ENCODE results near the gene HBZ.
A peak's percentile ranks its signal among the peaks of the same experiment; 100 is the strongest.
"Not testable (repeated sequence)": the region's sequence is repeated elsewhere in the genome, so short reads cannot be mapped to it uniquely, and the experiment has no call there.

The HBZ gene

GRCh38 chr16:163696-164095 lies 11.3 kb downstream of the HBZ start:
- H3K4me3 ChIP-seq (ENCODE audit: control insufficient read depth in 1 of 7, extremely low read depth in 1 of 7, insufficient read depth in 4 of 7, low read depth in 2 of 7, low read length in 6 of 7); DNase-seq; CTCF ChIA-PET; H3K9me3 ChIP-seq (ENCODE audit: control extremely low read depth in 1 of 5, control insufficient read depth in 4 of 5, insufficient read depth in 2 of 5, low read depth in 1 of 5, low read length in 4 of 5); H3K27ac ChIP-seq (ENCODE audit: insufficient read depth in 1 of 2, low read depth in 1 of 2, low read length in 2 of 2, poor library complexity in 1 of 2, severe bottlenecking in 2 of 2); POLR2A ChIA-PET; H3K36me3 ChIP-seq (ENCODE audit: control insufficient read depth in 4 of 4, insufficient read depth in 4 of 4, low read length in 3 of 4): not testable (repeated sequence)
- WGBS (ENCODE audit: insufficient coverage), result no CpG with 5 or more reads among the region's 3 CpGs
- peaks cover 0 to 69% (median 33%) of the 10 kb centered on the region in 5 experiments for H3K27me3 ChIP-seq (replicated peaks in 2 of 5; ENCODE audit: control insufficient read depth in 4 of 5, insufficient read depth in 5 of 5, low read length in 4 of 5)
- H3K4me1 ChIP-seq (ENCODE audit: control extremely low read depth in 1 of 4, control insufficient read depth in 4 of 4, insufficient read depth in 4 of 4, low read length in 3 of 4), result peaks cover 0 to 24% (median 17%) of the 10 kb centered on the region in 4 experiments

- no CpG with 5 or more reads among the region's 80 CpGs for WGBS (ENCODE audit: insufficient coverage)
- H3K9me3 ChIP-seq (ENCODE audit: control extremely low read depth in 1 of 5, control insufficient read depth in 4 of 5, insufficient read depth in 2 of 5, low read depth in 1 of 5, low read length in 4 of 5); CTCF ChIA-PET; H3K27ac ChIP-seq (ENCODE audit: insufficient read depth in 1 of 2, low read depth in 1 of 2, low read length in 2 of 2, poor library complexity in 1 of 2, severe bottlenecking in 2 of 2); H3K36me3 ChIP-seq (ENCODE audit: control insufficient read depth in 4 of 4, insufficient read depth in 4 of 4, low read length in 3 of 4); POLR2A ChIA-PET; DNase-seq; H3K4me3 ChIP-seq (ENCODE audit: control insufficient read depth in 1 of 7, extremely low read depth in 1 of 7, insufficient read depth in 4 of 7, low read depth in 2 of 7, low read length in 6 of 7): not testable (repeated sequence)
- peaks cover 0 to 24% (median 17%) of the 10 kb centered on the region in 4 experiments for H3K4me1 ChIP-seq (ENCODE audit: control extremely low read depth in 1 of 4, control insufficient read depth in 4 of 4, insufficient read depth in 4 of 4, low read length in 3 of 4)
- H3K27me3 ChIP-seq (replicated peaks in 2 of 5; ENCODE audit: control insufficient read depth in 4 of 5, insufficient read depth in 5 of 5, low read length in 4 of 5), result peaks cover 0 to 72% (median 37%) of the 10 kb centered on the region in 5 experiments
Observed at GRCh38 chr16:164134-164823, 11.8 kb downstream of the HBZ start.

- Histone ChIP-seq H3K36me3 (ENCODE audit: control insufficient read depth in 4 of 4, insufficient read depth in 4 of 4, low read length in 3 of 4) (no peaks in the 10 kb centered on the region), H3K4me1 (ENCODE audit: control extremely low read depth in 1 of 4, control insufficient read depth in 4 of 4, insufficient read depth in 4 of 4, low read length in 3 of 4) (peaks cover 0 to 25% (median 17%) of the 10 kb centered on the region in 4 experiments), H3K27ac (ENCODE audit: insufficient read depth in 1 of 2, low read depth in 1 of 2, low read length in 2 of 2, poor library complexity in 1 of 2, severe bottlenecking in 2 of 2) (no peak overlapping the region), H3K4me3 (ENCODE audit: control insufficient read depth in 1 of 7, extremely low read depth in 1 of 7, insufficient read depth in 4 of 7, low read depth in 2 of 7, low read length in 6 of 7) (peak overlapping the region in 5 of 7 experiments; percentile 13 to 57 (median 35)), H3K27me3 (replicated peaks in 2 of 5; ENCODE audit: control insufficient read depth in 4 of 5, insufficient read depth in 5 of 5, low read length in 4 of 5) (peaks cover 0 to 73% (median 37%) of the 10 kb centered on the region in 5 experiments), H3K9me3 (ENCODE audit: control extremely low read depth in 1 of 5, control insufficient read depth in 4 of 5, insufficient read depth in 2 of 5, low read depth in 1 of 5, low read length in 4 of 5) (no peaks in the 10 kb centered on the region)
- WGBS (ENCODE audit: insufficient coverage), result 1% methylated on average over 18 of the region's 77 CpGs
- POLR2A ChIA-PET, result interaction anchor here (0.7 kb wide), 1 partner anchor 13 kb away, joined by 4 read pairs; no protein-coding TSS in a partner anchor
- no peak for DNase-seq
- CTCF ChIA-PET, result no interaction called here
Observed at GRCh38 chr16:164827-165538, 12.5 kb downstream of the HBZ start.

DNA sequence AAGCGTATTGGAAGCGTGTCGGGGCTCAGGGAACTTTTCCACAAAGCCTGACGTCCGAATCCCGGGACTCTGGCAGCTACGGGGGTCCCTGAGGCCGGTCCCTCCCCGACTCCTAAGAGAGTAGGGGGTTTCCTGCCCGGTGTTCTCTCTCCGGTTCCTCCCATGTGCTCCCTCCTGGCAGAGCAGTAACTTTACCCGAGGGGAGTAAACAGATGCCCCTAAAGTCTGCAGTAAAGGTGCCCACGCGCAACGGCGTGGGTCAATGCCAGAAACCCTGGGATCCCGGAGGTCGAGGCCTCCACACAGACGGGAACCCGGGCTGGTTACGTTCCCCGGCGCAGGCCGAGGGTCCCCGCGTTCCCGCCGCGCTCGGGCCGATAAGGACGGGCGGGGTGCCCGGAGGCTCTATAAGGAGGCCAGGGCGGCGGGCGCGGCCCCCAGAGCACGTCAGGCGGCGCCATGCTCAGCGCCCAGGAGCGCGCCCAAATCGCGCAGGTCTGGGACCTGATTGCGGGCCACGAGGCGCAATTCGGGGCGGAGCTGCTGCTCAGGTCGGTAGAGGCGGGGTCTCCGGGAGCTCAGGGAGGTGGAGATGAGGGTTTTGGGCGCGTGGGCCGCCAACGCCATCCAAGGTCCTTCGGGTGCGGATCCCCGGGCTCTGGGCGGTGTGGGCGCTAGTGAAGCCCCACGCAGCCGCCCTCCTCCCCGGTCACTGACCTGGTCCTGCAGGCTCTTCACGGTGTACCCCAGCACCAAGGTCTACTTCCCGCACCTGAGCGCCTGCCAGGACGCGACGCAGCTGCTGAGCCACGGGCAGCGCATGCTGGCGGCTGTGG lies 13.3 kb downstream of the HBZ start, which contains the start of gene HBM:
HBM (plus strand) TSS at position 440 of the 836 bp plus-strand sequence; CDS start at position 460, 20 bp downstream.
- Histone ChIP-seq H3K27me3 (replicated peaks in 2 of 5; ENCODE audit: control insufficient read depth in 4 of 5, insufficient read depth in 5 of 5, low read length in 4 of 5) (peaks cover 0 to 77% (median 38%) of the 10 kb centered on the region in 5 experiments), H3K36me3 (ENCODE audit: control insufficient read depth in 4 of 4, insufficient read depth in 4 of 4, low read length in 3 of 4) (no peaks in the 10 kb centered on the region), H3K27ac (ENCODE audit: insufficient read depth in 1 of 2, low read depth in 1 of 2, low read length in 2 of 2, poor library complexity in 1 of 2, severe bottlenecking in 2 of 2) (no peak within 1 kb of the TSS), H3K9me3 (ENCODE audit: control extremely low read depth in 1 of 5, control insufficient read depth in 4 of 5, insufficient read depth in 2 of 5, low read depth in 1 of 5, low read length in 4 of 5) (no peaks in the 10 kb centered on the region), H3K4me3 (ENCODE audit: control insufficient read depth in 1 of 7, extremely low read depth in 1 of 7, insufficient read depth in 4 of 7, low read depth in 2 of 7, low read length in 6 of 7) (peak within 1 kb of the TSS in 5 of 7 experiments; percentile 13 to 57 (median 35)), H3K4me1 (ENCODE audit: control extremely low read depth in 1 of 4, control insufficient read depth in 4 of 4, insufficient read depth in 4 of 4, low read length in 3 of 4) (peaks cover 0 to 27% (median 17%) of the 10 kb centered on the region in 4 experiments)
- DNase-seq, result peak in 1 of 3 donors; percentile 13
- POLR2A ChIA-PET, result interaction anchor here (0.7 kb wide), 1 partner anchor 12 kb away, joined by 4 read pairs; no protein-coding TSS in a partner anchor
- CTCF ChIA-PET, result no interaction called here
- WGBS (ENCODE audit: insufficient coverage), result under 1% methylated on average over 54 of the region's 75 CpGs

- H3K36me3 ChIP-seq (ENCODE audit: control insufficient read depth in 4 of 4, insufficient read depth in 4 of 4, low read length in 3 of 4), result no peaks in the 10 kb centered on the region
- 4% methylated on average over 37 of the region's 45 CpGs for WGBS (ENCODE audit: insufficient coverage)
- peak in 1 of 3 donors; percentile 39 for DNase-seq
- H3K9me3 ChIP-seq (ENCODE audit: control extremely low read depth in 1 of 5, control insufficient read depth in 4 of 5, insufficient read depth in 2 of 5, low read depth in 1 of 5, low read length in 4 of 5), result no peaks in the 10 kb centered on the region
- peaks cover 0 to 27% (median 17%) of the 10 kb centered on the region in 4 experiments for H3K4me1 ChIP-seq (ENCODE audit: control extremely low read depth in 1 of 4, control insufficient read depth in 4 of 4, insufficient read depth in 4 of 4, low read length in 3 of 4)
- peak overlapping the region in 1 of 7 experiments; percentile 48 for H3K4me3 ChIP-seq (ENCODE audit: control insufficient read depth in 1 of 7, extremely low read depth in 1 of 7, insufficient read depth in 4 of 7, low read depth in 2 of 7, low read length in 6 of 7)
- no peak overlapping the region for H3K27ac ChIP-seq (ENCODE audit: insufficient read depth in 1 of 2, low read depth in 1 of 2, low read length in 2 of 2, poor library complexity in 1 of 2, severe bottlenecking in 2 of 2)
- ChIA-PET CTCF (interaction anchor here (2.7 kb wide), 1 partner anchor 16 kb away, joined by 12 read pairs; no protein-coding TSS in a partner anchor), POLR2A (no interaction called here)
- H3K27me3 ChIP-seq (replicated peaks in 2 of 5; ENCODE audit: control insufficient read depth in 4 of 5, insufficient read depth in 5 of 5, low read length in 4 of 5), result peaks cover 0 to 80% (median 37%) of the 10 kb centered on the region in 5 experiments
Observed at GRCh38 chr16:166375-167121, 14.1 kb downstream of the HBZ start.

DNA sequence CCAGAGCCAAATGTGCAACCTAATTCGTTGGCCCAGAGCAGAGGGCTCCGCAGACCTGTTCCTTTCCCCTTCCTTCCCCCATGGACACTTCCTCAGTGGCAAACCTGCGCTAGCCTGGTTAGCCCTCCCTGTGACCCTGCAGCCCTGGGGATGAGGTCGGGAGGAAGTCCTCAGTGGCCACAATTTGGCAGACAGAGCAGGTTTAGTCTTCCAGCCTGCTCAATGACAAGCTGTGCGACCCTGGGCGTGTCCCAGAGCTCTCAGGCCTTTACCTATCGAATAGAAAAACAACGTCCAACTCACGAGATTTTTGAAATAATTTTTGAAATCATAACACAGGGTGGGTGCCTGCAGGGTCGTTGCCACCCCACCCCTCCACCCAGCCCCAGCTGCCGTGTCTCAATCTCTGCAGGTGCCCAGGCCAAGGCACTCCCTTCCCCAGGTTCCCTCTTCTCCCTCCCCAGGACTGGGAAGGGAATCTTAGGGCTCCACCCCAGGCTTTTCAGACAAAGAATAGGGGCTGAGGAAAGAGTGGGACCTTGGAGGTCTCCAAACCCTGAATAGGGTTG lies 14.8 kb downstream of the HBZ start:
- POLR2A ChIA-PET, result no interaction called here
- Histone ChIP-seq H3K27me3 (replicated peaks in 2 of 5; ENCODE audit: control insufficient read depth in 4 of 5, insufficient read depth in 5 of 5, low read length in 4 of 5) (peaks cover 0 to 79% (median 39%) of the 10 kb centered on the region in 5 experiments), H3K4me1 (ENCODE audit: control extremely low read depth in 1 of 4, control insufficient read depth in 4 of 4, insufficient read depth in 4 of 4, low read length in 3 of 4) (peaks cover 0 to 27% (median 17%) of the 10 kb centered on the region in 4 experiments)

More for the DNA sequence above, 14.8 kb downstream of the HBZ start:
- DNase-seq, result no peak
- CTCF ChIA-PET, result interaction anchor here (1.4 to 2.7 kb wide), 3 partner anchors 11 to 195 kb away, joined by 3 to 12 read pairs (median 6); no protein-coding TSS in a partner anchor
- H3K4me3 ChIP-seq (ENCODE audit: control insufficient read depth in 1 of 7, extremely low read depth in 1 of 7, insufficient read depth in 4 of 7, low read depth in 2 of 7, low read length in 6 of 7), result no peak overlapping the region
- 10% methylated on average over 7 of the region's 11 CpGs for WGBS (ENCODE audit: insufficient coverage)
- no peaks in the 10 kb centered on the region for H3K9me3 ChIP-seq (ENCODE audit: control extremely low read depth in 1 of 5, control insufficient read depth in 4 of 5, insufficient read depth in 2 of 5, low read depth in 1 of 5, low read length in 4 of 5)
- H3K36me3 ChIP-seq (ENCODE audit: control insufficient read depth in 4 of 4, insufficient read depth in 4 of 4, low read length in 3 of 4), result no peaks in the 10 kb centered on the region
- H3K27ac ChIP-seq (ENCODE audit: insufficient read depth in 1 of 2, low read depth in 1 of 2, low read length in 2 of 2, poor library complexity in 1 of 2, severe bottlenecking in 2 of 2), result no peak overlapping the region
